Adipose tissue (tissue), 3 donors: ENCODE data around the gene SPO11. TPM values are rescaled to one million over a fixed set of nuclear protein-coding genes. Genes with fewer than 3 reads are reported as not detected.

Experiments used
- polyA plus RNA-seq, 3 donors: library from polyadenylated mRNA; stranded (reverse); fragments of 200-250 nt; gene quantifications; one replicate each; pipeline ENCODE4 v1.2.3, GENCODE V29; 2013
- donor health status: healthy with polysubstance abuse.
- donor health status: Bipolar disorder and iron deficiency.
- donor health status: healthy.

Gene SPO11
- polyA plus RNA-seq, 3 donors, result not detected

Other genes with a start within 250 kb of the SPO11 start
- 1 to 10 TPM in 1 of 3 donors, under 1 TPM in 2; 0.41 to 1.1 (median 0.43) TPM for gene BMP7, start 63.2 kb upstream of the SPO11 start, polyA plus RNA-seq
- 10 to 100 TPM in 2 of 3 donors, 1 to 10 TPM in 1; 9.2 to 17.5 (median 12.3) TPM for gene RAE1, start 21.5 kb downstream of the SPO11 start, polyA plus RNA-seq
- gene RBM38, start 61.6 kb downstream of the SPO11 start, polyA plus RNA-seq, result 10 to 100 TPM in 2 of 3 donors, 1 to 10 TPM in 1; 9.9 to 17.3 (median 10.1) TPM
- under 1 TPM in 2 of 3 donors, not detected in 1; 0.04 to 0.11 TPM for gene CTCFL, start 195.3 kb downstream of the SPO11 start, polyA plus RNA-seq
- gene PCK1, start 231.3 kb downstream of the SPO11 start, polyA plus RNA-seq, result 100 to 1,000 TPM in 1 of 3 donors, 10 to 100 TPM in 2; 20.8 to 161 (median 49.9) TPM